GM18868 (cell line): ENCODE measurements around the gene MRPL10.

ENCODE experiments used
- ATAC-seq: cut with Tn5 transposase; IDR thresholded peaks from one replicate; pipeline ENCODE4 v1.9.1; 2021; ENCODE audit warnings: mild to moderate bottlenecking, moderate library complexity; ENCODE audit not compliant: unreplicated experiment

Gene MRPL10

GRCh38 chr17:47860386-47860785 is 29.0 kb upstream of the MRPL10 start:
- no peak for ATAC-seq

- ATAC-seq: no peak
Observed at GRCh38 chr17:47857551-47858455, 26.5 kb upstream of the MRPL10 start.

- no peak for ATAC-seq
Observed at GRCh38 chr17:47856830-47857229, 25.5 kb upstream of the MRPL10 start.

- no peak for ATAC-seq
Observed at GRCh38 chr17:47855737-47856136, 24.4 kb upstream of the MRPL10 start.

GRCh38 chr17:47853616-47854015 is 22.3 kb upstream of the MRPL10 start:
- ATAC-seq: no peak

- ATAC-seq: no peak
Observed at GRCh38 chr17:47852113-47852949, 21.0 kb upstream of the MRPL10 start.

- no peak for ATAC-seq
Observed at GRCh38 chr17:47851764-47852112, 20.4 kb upstream of the MRPL10 start.

GRCh38 chr17:47850692-47851573 is 19.6 kb upstream of the MRPL10 start, which contains the start of gene SP6:
TSS of gene SP6 (minus strand) at chr17:47851163. CDS start at chr17:47848429, 2,734 bp downstream.
- ATAC-seq: no peak

- ATAC-seq: no peak
Observed at GRCh38 chr17:47850373-47850691, 19.0 kb upstream of the MRPL10 start.

GRCh38 chr17:47848198-47848513 is 16.8 kb upstream of the MRPL10 start:
- no peak for ATAC-seq

- no peak for ATAC-seq
Observed at GRCh38 chr17:47847341-47848197, 16.2 kb upstream of the MRPL10 start.

GRCh38 chr17:47846716-47847340 is 15.5 kb upstream of the MRPL10 start:
- ATAC-seq: no peak

GRCh38 chr17:47845716-47846075 is 14.4 kb upstream of the MRPL10 start:
- no peak for ATAC-seq

GRCh38 chr17:47844814-47845715 is 13.7 kb upstream of the MRPL10 start:
- ATAC-seq: no peak

GRCh38 chr17:47844227-47844626 is 12.9 kb upstream of the MRPL10 start:
- ATAC-seq: no peak

GRCh38 chr17:47843391-47843730 is 12.0 kb upstream of the MRPL10 start:
- no peak for ATAC-seq

GRCh38 chr17:47841488-47842291 is 10.3 kb upstream of the MRPL10 start:
- no peak for ATAC-seq
